SK-N-MC (cell line): Measurements from ENCODE around the gene ZBTB46.

Experiments used
- EZH2 ChIP-seq: fragments of 200-600 bp; sonication (generic); IDR thresholded peaks from one replicate; pipeline ENCODE4 v1.6.1; 2017; ENCODE audit warnings: antibody characterized with exemption
- FOXP2 ChIP-seq: optimal IDR thresholded peaks from 2 replicates; pipeline ENCODE3; 2011; ENCODE audit warnings: mild to moderate bottlenecking, moderate library complexity; ENCODE audit not compliant: insufficient read depth; ENCODE audit errors: extremely low read length, control extremely low read depth
- POLR2AphosphoS5 ChIP-seq: IDR thresholded peaks from 2 replicates; pipeline ENCODE4 v1.6.1; 2012; ENCODE audit warnings: mild to moderate bottlenecking, low read depth, low read length, borderline replicate concordance

GRCh38 chr20:63808964-63809674 lies 21.9 kb downstream of the ZBTB46 start:
- TF ChIP-seq POLR2AphosphoS5, result no peak
- no peak for TF ChIP-seq EZH2
- no peak for TF ChIP-seq FOXP2
